Fibroblast of pulmonary artery (primary cell): ENCODE data around the gene KRT79.

Experiments
- DNase-seq: peaks from one replicate; pipeline ENCODE4 v3.0.0-alpha.2; 2010; ENCODE audit warnings: low read depth
- H3K4me3 ChIP-seq: replicated peaks from 2 replicates; pipeline ENCODE4 v1.5.1; 2011; ENCODE audit warnings: low read depth, mild to moderate bottlenecking, control low read depth, low read length, moderate library complexity
- CTCF ChIP-seq: IDR thresholded peaks from 2 replicates; pipeline ENCODE4 v1.5.1; 2011; ENCODE audit warnings: mild to moderate bottlenecking, control low read depth, low read length, inconsistent platforms; ENCODE audit errors: missing control alignments

The KRT79 gene

GRCh38 chr12:52813885-52814709 lies 20.0 kb downstream of the KRT79 start, which contains the start of gene KRT4:
TSS of gene KRT4 (minus strand) at chr12:52814116. CDS start at chr12:52814058, 58 bp downstream.
- no peak within 1 kb of the TSS for H3K4me3 ChIP-seq
- no peak for DNase-seq
- no peak for TF ChIP-seq CTCF

GRCh38 chr12:52813203-52813819 lies 20.8 kb downstream of the KRT79 start:
- DNase-seq: no peak
- no peak for TF ChIP-seq CTCF
- no peak overlapping the region for H3K4me3 ChIP-seq

DNA sequence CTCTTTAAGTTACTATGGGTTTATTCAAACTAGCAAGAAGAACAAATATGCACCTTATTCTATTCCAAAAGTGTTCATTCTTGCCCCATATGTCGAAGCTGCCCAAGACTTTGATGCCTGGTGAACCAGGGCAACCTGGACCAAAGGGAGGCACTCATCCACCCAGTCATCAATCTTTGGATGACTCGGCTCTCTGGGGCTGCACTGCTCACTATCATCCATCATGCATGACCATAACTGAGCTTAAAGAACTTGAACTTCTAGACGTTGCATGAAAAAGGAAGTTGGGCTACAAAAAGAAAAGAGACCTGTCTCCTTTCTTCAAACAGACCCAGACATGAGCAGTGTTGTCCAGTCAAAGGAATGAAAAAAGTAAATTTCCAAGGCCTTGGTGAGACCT lies 21.4 kb downstream of the KRT79 start:
- TF ChIP-seq CTCF: no peak
- no peak overlapping the region for H3K4me3 ChIP-seq
- no peak for DNase-seq

GRCh38 chr12:52812073-52812400 lies 22.1 kb downstream of the KRT79 start:
- no peak for TF ChIP-seq CTCF
- H3K4me3 ChIP-seq: no peak overlapping the region
- no peak for DNase-seq

DNA sequence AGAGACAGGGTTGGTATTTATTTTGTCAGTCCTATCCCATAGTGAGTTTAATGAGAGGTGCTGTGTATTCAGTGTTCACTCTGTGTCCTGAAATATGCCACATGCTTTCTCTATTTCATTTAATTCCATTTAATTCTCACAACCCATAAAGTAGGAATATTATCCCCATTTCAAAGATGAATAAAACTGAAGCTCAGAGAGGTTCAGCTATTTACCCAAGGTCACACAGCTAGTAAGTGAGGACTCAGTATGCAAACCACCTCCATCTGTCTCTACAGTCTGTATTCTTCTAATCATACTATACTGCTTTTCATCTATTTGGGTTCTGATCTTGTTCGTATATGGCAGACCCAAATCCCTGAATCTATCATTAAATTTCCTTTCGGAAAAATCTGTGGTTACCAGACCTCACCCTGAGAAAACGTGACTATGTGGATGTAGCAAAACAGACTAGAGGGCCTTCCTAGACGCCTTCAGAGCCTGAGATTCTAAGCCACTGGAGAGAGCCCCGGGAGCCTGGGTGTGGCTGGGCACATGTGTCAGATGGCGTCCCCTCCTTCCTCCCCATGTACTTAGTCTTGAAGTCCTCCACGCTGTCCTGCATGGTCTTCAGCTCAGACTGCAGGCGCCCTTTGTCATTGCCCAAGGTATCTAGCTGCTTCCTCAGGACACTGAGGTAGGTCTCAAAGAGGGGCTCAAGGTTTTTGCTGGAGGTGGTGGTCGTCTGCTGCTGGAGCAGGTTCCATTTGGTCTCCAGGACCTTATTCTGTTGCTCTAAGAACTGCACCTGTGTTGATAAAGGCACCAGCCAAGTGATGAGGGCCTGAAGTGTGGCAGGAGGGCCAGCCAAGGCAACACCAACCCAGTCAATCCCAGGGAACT lies 22.7 kb downstream of the KRT79 start:
- no peak for DNase-seq
- no peak for TF ChIP-seq CTCF
- H3K4me3 ChIP-seq: no peak overlapping the region

- TF ChIP-seq CTCF: no peak
- no peak overlapping the region for H3K4me3 ChIP-seq
- no peak for DNase-seq
These were observed 23.6 kb downstream of the KRT79 start for GRCh38 chr12:52810554-52810953.
